Measurements from ENCODE around the gene LHX4. TPM values are rescaled to one million over a fixed set of nuclear protein-coding genes. Genes with fewer than 3 reads are reported as not detected.

Gene LHX4
- polyA plus RNA-seq, 1 donor, result 3.1 TPM

- Histone ChIP-seq H3K36me3 (ENCODE audit: control insufficient read depth, insufficient read depth, low read length) (no peaks in the 10 kb centered on the region), H3K4me1 (ENCODE audit: control insufficient read depth, insufficient read depth, low read length) (peaks cover 2% of the 10 kb centered on the region), H3K27me3 (ENCODE audit: control insufficient read depth, insufficient read depth, low read length) (peaks cover 63% of the 10 kb centered on the region), H3K4me3 (ENCODE audit: low read length) (no peak overlapping the region), H3K27ac (ENCODE audit: low read length) (no peak overlapping the region), H3K9me3 (ENCODE audit: control insufficient read depth, low read depth, low read length) (no peaks in the 10 kb centered on the region)
- DNase-seq, result no peak
- WGBS (ENCODE audit: insufficient coverage, low lambda C conversion rate), result 14% methylated on average over 1 of the region's 8 CpGs
These were observed 11.9 kb downstream of the LHX4 start for GRCh38 chr1:180241716-180242544.

DNA sequence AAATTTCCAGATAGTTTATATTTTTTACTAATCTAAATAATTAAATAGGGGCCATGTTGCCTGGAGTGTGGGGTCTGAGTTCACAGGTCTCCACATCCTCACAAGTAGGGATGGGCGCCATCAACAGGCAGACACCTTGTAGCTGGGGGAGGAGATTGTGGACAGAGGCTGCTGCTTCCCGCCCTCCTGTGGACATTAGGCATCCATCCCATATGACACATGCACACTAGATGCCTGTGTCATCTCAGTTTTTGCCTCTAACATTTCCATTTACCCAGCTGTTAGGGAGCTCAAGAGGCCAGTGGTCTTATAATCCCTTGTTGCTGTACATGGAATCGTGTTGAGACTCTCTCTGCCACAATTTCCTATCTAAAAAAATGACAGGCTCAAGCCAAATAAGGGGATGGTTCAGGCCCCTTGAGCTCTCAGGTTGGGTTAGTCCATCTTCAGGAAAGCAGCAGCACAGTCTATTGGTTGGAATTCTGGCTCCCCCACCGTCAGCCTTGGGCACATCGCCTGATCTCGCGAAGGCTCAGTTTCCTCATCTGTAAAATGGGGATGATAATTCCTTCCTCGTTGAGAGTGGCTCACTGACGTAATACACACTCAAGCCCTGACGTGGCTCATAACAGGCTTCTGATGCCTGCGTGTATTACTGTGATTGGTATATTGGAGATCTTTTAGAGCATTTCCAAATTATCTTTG is 13.6 kb downstream of the LHX4 start:
- Histone ChIP-seq H3K4me3 (ENCODE audit: low read length) (no peak overlapping the region), H3K4me1 (ENCODE audit: control insufficient read depth, insufficient read depth, low read length) (peaks cover 2% of the 10 kb centered on the region), H3K9me3 (ENCODE audit: control insufficient read depth, low read depth, low read length) (no peaks in the 10 kb centered on the region), H3K36me3 (ENCODE audit: control insufficient read depth, insufficient read depth, low read length) (no peaks in the 10 kb centered on the region), H3K27ac (ENCODE audit: low read length) (no peak overlapping the region), H3K27me3 (ENCODE audit: control insufficient read depth, insufficient read depth, low read length) (peaks cover 48% of the 10 kb centered on the region)
- DNase-seq, result no peak
- WGBS (ENCODE audit: insufficient coverage, low lambda C conversion rate), result no CpG with 5 or more reads among the region's 11 CpGs

- H3K4me1 ChIP-seq (ENCODE audit: control insufficient read depth, insufficient read depth, low read length), result peaks cover 2% of the 10 kb centered on the region
- peaks cover 36% of the 10 kb centered on the region for H3K27me3 ChIP-seq (ENCODE audit: control insufficient read depth, insufficient read depth, low read length)
- H3K27ac ChIP-seq (ENCODE audit: low read length), result no peak overlapping the region
- peak in 1 of 2 donors; percentile 43 for DNase-seq
- no peak overlapping the region for H3K4me3 ChIP-seq (ENCODE audit: low read length)
- H3K9me3 ChIP-seq (ENCODE audit: control insufficient read depth, low read depth, low read length), result no peaks in the 10 kb centered on the region
- WGBS (ENCODE audit: insufficient coverage, low lambda C conversion rate), result no CpG with 5 or more reads among the region's 6 CpGs
- H3K36me3 ChIP-seq (ENCODE audit: control insufficient read depth, insufficient read depth, low read length), result no peaks in the 10 kb centered on the region
These were observed 14.8 kb downstream of the LHX4 start for GRCh38 chr1:180244840-180245239.

- Histone ChIP-seq H3K9me3 (ENCODE audit: control insufficient read depth, low read depth, low read length) (no peaks in the 10 kb centered on the region), H3K36me3 (ENCODE audit: control insufficient read depth, insufficient read depth, low read length) (no peaks in the 10 kb centered on the region), H3K4me1 (ENCODE audit: control insufficient read depth, insufficient read depth, low read length) (peaks cover 2% of the 10 kb centered on the region), H3K27ac (ENCODE audit: low read length) (no peak overlapping the region), H3K4me3 (ENCODE audit: low read length) (no peak overlapping the region), H3K27me3 (ENCODE audit: control insufficient read depth, insufficient read depth, low read length) (peaks cover 19% of the 10 kb centered on the region)
- no CpG with 5 or more reads among the region's 5 CpGs for WGBS (ENCODE audit: insufficient coverage, low lambda C conversion rate)
- DNase-seq, result no peak
These were observed 16.5 kb downstream of the LHX4 start for GRCh38 chr1:180246579-180246978.

DNA sequence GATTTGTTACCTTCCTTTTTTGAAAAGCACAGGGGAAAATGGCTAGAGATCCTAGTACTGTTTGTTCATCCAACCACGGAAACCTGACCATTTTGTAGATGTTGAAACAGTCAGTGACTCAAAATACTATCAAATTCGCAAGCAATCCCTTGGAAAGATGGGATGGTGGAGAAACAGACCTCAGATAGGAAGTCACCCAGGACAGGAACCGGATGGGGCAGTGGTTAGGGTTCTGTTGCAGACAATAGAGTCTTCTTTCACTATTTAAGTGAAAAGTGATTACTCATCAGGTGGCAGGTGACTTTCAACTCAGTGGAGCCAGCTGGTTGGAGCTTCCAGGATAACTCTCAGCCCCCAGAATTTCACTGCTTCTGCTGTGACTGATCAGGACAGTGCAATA is 17.0 kb downstream of the LHX4 start:
- no peaks in the 10 kb centered on the region for H3K9me3 ChIP-seq (ENCODE audit: control insufficient read depth, low read depth, low read length)
- H3K4me1 ChIP-seq (ENCODE audit: control insufficient read depth, insufficient read depth, low read length), result peaks cover 2% of the 10 kb centered on the region
- H3K36me3 ChIP-seq (ENCODE audit: control insufficient read depth, insufficient read depth, low read length), result no peaks in the 10 kb centered on the region
- DNase-seq, result no peak
- no peak overlapping the region for H3K27ac ChIP-seq (ENCODE audit: low read length)
- no CpG with 5 or more reads among the region's 3 CpGs for WGBS (ENCODE audit: insufficient coverage, low lambda C conversion rate)
- H3K4me3 ChIP-seq (ENCODE audit: low read length), result no peak overlapping the region
- peaks cover 14% of the 10 kb centered on the region for H3K27me3 ChIP-seq (ENCODE audit: control insufficient read depth, insufficient read depth, low read length)

GRCh38 chr1:180247580-180247979 is 17.5 kb downstream of the LHX4 start:
- no CpG with 5 or more reads among the region's 4 CpGs for WGBS (ENCODE audit: insufficient coverage, low lambda C conversion rate)
- H3K36me3 ChIP-seq (ENCODE audit: control insufficient read depth, insufficient read depth, low read length), result no peaks in the 10 kb centered on the region
- H3K4me1 ChIP-seq (ENCODE audit: control insufficient read depth, insufficient read depth, low read length), result peaks cover 2% of the 10 kb centered on the region
- no peaks in the 10 kb centered on the region for H3K9me3 ChIP-seq (ENCODE audit: control insufficient read depth, low read depth, low read length)
- peaks cover 10% of the 10 kb centered on the region for H3K27me3 ChIP-seq (ENCODE audit: control insufficient read depth, insufficient read depth, low read length)
- no peak overlapping the region for H3K27ac ChIP-seq (ENCODE audit: low read length)
- no peak overlapping the region for H3K4me3 ChIP-seq (ENCODE audit: low read length)
- DNase-seq, result no peak

- no peaks in the 10 kb centered on the region for H3K36me3 ChIP-seq (ENCODE audit: control insufficient read depth, insufficient read depth, low read length)
- no peak overlapping the region for H3K27ac ChIP-seq (ENCODE audit: low read length)
- H3K27me3 ChIP-seq (ENCODE audit: control insufficient read depth, insufficient read depth, low read length), result peaks cover 4% of the 10 kb centered on the region
- WGBS (ENCODE audit: insufficient coverage, low lambda C conversion rate), result no CpG with 5 or more reads among the region's 7 CpGs
- H3K9me3 ChIP-seq (ENCODE audit: control insufficient read depth, low read depth, low read length), result no peaks in the 10 kb centered on the region
- no peak overlapping the region for H3K4me3 ChIP-seq (ENCODE audit: low read length)
- no peak for DNase-seq
- H3K4me1 ChIP-seq (ENCODE audit: control insufficient read depth, insufficient read depth, low read length), result peaks cover 2% of the 10 kb centered on the region
These were observed 18.1 kb downstream of the LHX4 start for GRCh38 chr1:180248176-180248575.

GRCh38 chr1:180248731-180249681 is 18.9 kb downstream of the LHX4 start:
- no CpG with 5 or more reads among the region's 11 CpGs for WGBS (ENCODE audit: insufficient coverage, low lambda C conversion rate)
- H3K4me1 ChIP-seq (ENCODE audit: control insufficient read depth, insufficient read depth, low read length), result peaks cover 2% of the 10 kb centered on the region
- no peak for DNase-seq
- H3K36me3 ChIP-seq (ENCODE audit: control insufficient read depth, insufficient read depth, low read length), result no peaks in the 10 kb centered on the region
- H3K4me3 ChIP-seq (ENCODE audit: low read length), result no peak overlapping the region
- H3K9me3 ChIP-seq (ENCODE audit: control insufficient read depth, low read depth, low read length), result no peaks in the 10 kb centered on the region
- H3K27me3 ChIP-seq (ENCODE audit: control insufficient read depth, insufficient read depth, low read length), result no peaks in the 10 kb centered on the region
- no peak overlapping the region for H3K27ac ChIP-seq (ENCODE audit: low read length)

- DNase-seq, result no peak
- no CpG with 5 or more reads among the region's 13 CpGs for WGBS (ENCODE audit: insufficient coverage, low lambda C conversion rate)
These were observed 19.8 kb downstream of the LHX4 start for GRCh38 chr1:180249725-180250498.

GRCh38 chr1:180250499-180250770 is 20.4 kb downstream of the LHX4 start:
- H3K27me3 ChIP-seq (ENCODE audit: control insufficient read depth, insufficient read depth, low read length), result no peaks in the 10 kb centered on the region
- no CpG with 5 or more reads among the region's 7 CpGs for WGBS (ENCODE audit: insufficient coverage, low lambda C conversion rate)

More at GRCh38 chr1:180249725-180250498, 19.8 kb downstream of the LHX4 start:
- H3K27me3 ChIP-seq (ENCODE audit: control insufficient read depth, insufficient read depth, low read length), result no peaks in the 10 kb centered on the region
- H3K27ac ChIP-seq (ENCODE audit: low read length), result no peak overlapping the region
- H3K4me3 ChIP-seq (ENCODE audit: low read length), result no peak overlapping the region
- no peaks in the 10 kb centered on the region for H3K4me1 ChIP-seq (ENCODE audit: control insufficient read depth, insufficient read depth, low read length)
- no peaks in the 10 kb centered on the region for H3K36me3 ChIP-seq (ENCODE audit: control insufficient read depth, insufficient read depth, low read length)
- H3K9me3 ChIP-seq (ENCODE audit: control insufficient read depth, low read depth, low read length), result no peaks in the 10 kb centered on the region

More at GRCh38 chr1:180250499-180250770, 20.4 kb downstream of the LHX4 start:
- Histone ChIP-seq H3K9me3 (ENCODE audit: control insufficient read depth, low read depth, low read length) (no peaks in the 10 kb centered on the region), H3K4me1 (ENCODE audit: control insufficient read depth, insufficient read depth, low read length) (no peaks in the 10 kb centered on the region), H3K36me3 (ENCODE audit: control insufficient read depth, insufficient read depth, low read length) (no peaks in the 10 kb centered on the region), H3K27ac (ENCODE audit: low read length) (no peak overlapping the region), H3K4me3 (ENCODE audit: low read length) (no peak overlapping the region)
- DNase-seq, result no peak

All from large intestine (tissue), 3 donors.